ENCODE measurements around the gene VRK2. TPM values are rescaled to one million over a fixed set of nuclear protein-coding genes. Genes with fewer than 3 reads are reported as not detected.

The VRK2 gene
- total and polyA plus RNA-seq, 12 donors, result 8.4 to 31.0 (median 26.5) TPM

GRCh38 chr2:58146707-58147106 is 100.1 kb downstream of the VRK2 start:
- ATAC-seq, result no peak

GRCh38 chr2:58155160-58155778 is 108.7 kb downstream of the VRK2 start:
- ATAC-seq (no peak), DNase-seq (no peak)
- Histone ChIP-seq H3K27ac (no peak overlapping the region), H3K27me3 (no peaks in the 10 kb centered on the region), H3K4me1 (no peaks in the 10 kb centered on the region), H3K4me3 (no peak overlapping the region), H3K36me3 (peaks cover 0 to 49% (median 17%) of the 10 kb centered on the region in 9 donors), H3K9me3 (peaks cover 0 to 13% (median 0%) of the 10 kb centered on the region in 11 donors)
- intact Hi-C loops (cut with DNase I), result no loop called here
- no peak for TF ChIP-seq CTCF (IDR thresholded peaks at IDR 0.05)
- 92 to 96% methylated on average over 7 of the region's 7 CpGs for WGBS, 2 donors

More at GRCh38 chr2:58146707-58147106, 100.1 kb downstream of the VRK2 start:
- H3K9me3 ChIP-seq, result no peaks in the 10 kb centered on the region
- DNase-seq, result no peak
- H3K27ac ChIP-seq, result no peak overlapping the region
- peaks cover 0 to 4% (median 0%) of the 10 kb centered on the region in 9 donors for H3K4me1 ChIP-seq
- WGBS, 2 donors, result 90 to 100% methylated on average over 1 of the region's 1 CpG
- no peak overlapping the region for H3K4me3 ChIP-seq
- H3K27me3 ChIP-seq, result no peaks in the 10 kb centered on the region
- H3K36me3 ChIP-seq, result peaks cover 0 to 52% (median 0%) of the 10 kb centered on the region in 9 donors
- intact Hi-C loops (cut with DNase I), result no loop called here
- no peak for TF ChIP-seq CTCF (IDR thresholded peaks at IDR 0.05)

GRCh38 chr2:58156780-58157179 is 110.2 kb downstream of the VRK2 start:
- no peak for TF ChIP-seq CTCF (IDR thresholded peaks at IDR 0.05)
- intact Hi-C loops (cut with DNase I), result no loop called here

GRCh38 chr2:58157754-58158153 is 111.1 kb downstream of the VRK2 start:
- Histone ChIP-seq H3K4me1 (no peaks in the 10 kb centered on the region), H3K9me3 (peaks cover 0 to 13% (median 0%) of the 10 kb centered on the region in 11 donors), H3K36me3 (peaks cover 0 to 74% (median 17%) of the 10 kb centered on the region in 9 donors), H3K4me3 (no peak overlapping the region), H3K27ac (no peak overlapping the region), H3K27me3 (no peaks in the 10 kb centered on the region)
- ATAC-seq (no peak), DNase-seq (no peak)
- no peak for TF ChIP-seq CTCF (IDR thresholded peaks at IDR 0.05)
- intact Hi-C loops (cut with DNase I), result no loop called here

More at GRCh38 chr2:58156780-58157179, 110.2 kb downstream of the VRK2 start:
- ATAC-seq (no peak), DNase-seq (no peak)
- no peak overlapping the region for H3K4me3 ChIP-seq
- H3K36me3 ChIP-seq, result peaks cover 0 to 64% (median 17%) of the 10 kb centered on the region in 9 donors
- no peaks in the 10 kb centered on the region for H3K4me1 ChIP-seq
- H3K9me3 ChIP-seq, result peaks cover 0 to 13% (median 0%) of the 10 kb centered on the region in 11 donors
- H3K27ac ChIP-seq, result no peak overlapping the region
- H3K27me3 ChIP-seq, result no peaks in the 10 kb centered on the region

Measured in heart right ventricle (tissue), 16 donors.